ENCODE results near the gene ZNF740. TPM values are rescaled to one million over a fixed set of nuclear protein-coding genes. Genes with fewer than 3 reads are reported as not detected.
A peak's percentile ranks its signal among the peaks of the same experiment; 100 is the strongest.

ZNF740 gene
- total and polyA plus RNA-seq, 10 of the 15 experiments (the other 5 are each of a cell fraction or from before 2014, with no cell fraction given) = 1.4 to 33.6 (median 11.3) TPM

GRCh38 chr12:53224061-53224896 lies 43.8 kb downstream of the ZNF740 start:
- Histone ChIP-seq H3K9me3 (replicated peaks; ENCODE audit: control insufficient read depth, insufficient read depth, low read length) (no peaks in the 10 kb centered on the region), H3K4me3 (no peak overlapping the region), H3K4me1 (ENCODE audit: control insufficient read depth, insufficient read depth, low read length) (peaks cover 13% of the 10 kb centered on the region), H2AFZ (ENCODE audit: control insufficient read depth, low read depth, low read length) (no peak overlapping the region), H3K27me3 (replicated peaks in 1 of 2; ENCODE audit: control insufficient read depth in 2 of 2, insufficient read depth in 2 of 2, low read length in 1 of 2) (no peaks in the 10 kb centered on the region), H3K9ac (ENCODE audit: control insufficient read depth, insufficient read depth, low read length) (no peak overlapping the region), H3K79me2 (ENCODE audit: control insufficient read depth, insufficient read depth, low read length) (peaks cover 3% of the 10 kb centered on the region; the same call in 1 of the 2 replicates), H4K20me1 (ENCODE audit: control insufficient read depth, insufficient read depth) (no peaks in the 10 kb centered on the region), H3K4me2 (ENCODE audit: control insufficient read depth, insufficient read depth) (no peak overlapping the region), H3K36me3 (ENCODE audit: control insufficient read depth in 2 of 2, insufficient read depth in 2 of 2, low read length in 1 of 2) (no peaks in the 10 kb centered on the region), H3K27ac (ENCODE audit: control insufficient read depth, insufficient read depth) (no peak overlapping the region)
- no TSS peak for BruUV-seq (replicated peaks)
- 63% methylated on average over 10 of the region's 11 CpGs for WGBS (ENCODE audit: insufficient coverage, insufficient replicate concordance, low lambda C conversion rate, missing lambda C conversion rate)
- DNase-seq (ENCODE audit: low read depth, low spot score) = no peak
- ChIA-PET POLR2A (no interaction called here), RAD21 (ENCODE audit: unreplicated experiment) (no interaction called here), CTCF (interaction anchor here (0.9 to 1.4 kb wide), 2 partner anchors 9 to 12 kb away, joined by 3 to 6 read pairs; no protein-coding TSS in a partner anchor), SMC1A (ENCODE audit: uncharacterized antibody, unreplicated experiment) (interaction anchor here (1.1 kb wide), 2 partner anchors 9 to 44 kb away, joined by 4 read pairs; partner anchors contain the start of gene ESPL1)
- intact Hi-C loops (cut with micrococcal nuclease; ENCODE audit: unreplicated experiment) (loop anchor here (5.0 kb wide), 1 partner anchor 43 kb away; the partner anchor contains the start of gene ESPL1), in situ Hi-C loops (cut with MboI) (no loop called here)
- no peak for FAIRE-seq
- ATAC-seq = no peak
- TF ChIP-seq WRNIP1 (IDR thresholded peaks at IDR 0.05; ENCODE audit: borderline replicate concordance, low read depth, low read length) = no peak
- 0 out of 6 replicates have a peak, but pooled peaks of 1 of the 3 experiments have one; percentile 3 for TF ChIP-seq CTCF (IDR thresholded peaks at IDR 0.05 in 2 of 3, conservative IDR thresholded peaks at IDR 0.05 in 1 of 3; ENCODE audit: control insufficient read depth in 2 of 3, extremely low read depth in 1 of 3, insufficient read depth in 1 of 3, low read depth in 3 of 3, low read length in 3 of 3)
- no peak for TF ChIP-seq SUZ12 (IDR thresholded peaks at IDR 0.05; ENCODE audit: unreplicated experiment)

Data from GM12878 (cell line).